K562 (cell line): ENCODE results near the gene LMAN2. TPM values are rescaled to one million over a fixed set of nuclear protein-coding genes. Genes with fewer than 3 reads are reported as not detected.

ENCODE experiments used
- CREB1 ChIP-seq, 2 experiments: sonication (generic) in 1 of 2; formaldehyde crosslinking in 1 of 2; IDR thresholded peaks; 2 replicates each; pipeline versions ENCODE4 v1.6.1 to v1.8.0; 2012 to 2022; ENCODE audit warnings: inconsistent platforms in 1 of 2, mild to moderate bottlenecking in 1 of 2, missing genetic modification reagents in 1 of 2, moderate library complexity in 1 of 2
- CREBBP ChIP-seq: IDR thresholded peaks from one replicate; pipeline ENCODE4 v1.6.1; 2012; ENCODE audit warnings: low read depth, mild to moderate bottlenecking, control low read depth, inconsistent platforms, low read length
- CUX1 ChIP-seq: fragments of 200-800 bp; sonication (Bioruptor generic); IDR thresholded peaks from 2 replicates; pipeline ENCODE4 v1.6.1; 2016; ENCODE audit warnings: missing genetic modification characterization, missing compliant biosample characterization
- E2F3 ChIP-seq: fragments of 250-450 bp; sonication (Bioruptor Pico); IDR thresholded peaks from 2 replicates; pipeline ENCODE4 v1.4.0; 2020; ENCODE audit warnings: mild to moderate bottlenecking
- MEIS2 ChIP-seq: fragments of 450-650 bp; IDR thresholded peaks from 2 replicates; pipeline ENCODE4 v1.6.1; 2014; ENCODE audit warnings: mild to moderate bottlenecking; ENCODE audit not compliant: partially characterized antibody
- NR4A1 ChIP-seq, 2 experiments: fragments of 250-450 bp in 1 of 2; fragments of 450-650 bp in 1 of 2; sonication (Bioruptor Pico) in 1 of 2; IDR thresholded peaks; 2 replicates each; pipeline versions ENCODE4 v1.4.0 to v1.6.1; 2016 to 2020; ENCODE audit warnings: mild to moderate bottlenecking in 2 of 2, missing compliant biosample characterization in 1 of 2, missing genetic modification characterization in 1 of 2, moderate library complexity in 1 of 2
- PTBP1 ChIP-seq: fragments of 200-400 bp; formaldehyde crosslinking; IDR thresholded peaks from 2 replicates; pipeline ENCODE4 v1.6.1; 2017; ENCODE audit warnings: low read depth, low read length
- ZNF165 ChIP-seq: fragments of 250-450 bp; sonication (Bioruptor Pico); IDR thresholded peaks from 2 replicates; pipeline ENCODE4 v1.4.0; 2020; ENCODE audit warnings: borderline replicate concordance
- ZNF232 ChIP-seq: sonication (generic); formaldehyde crosslinking; IDR thresholded peaks from 2 replicates; pipeline ENCODE4 v1.8.0; 2022; ENCODE audit warnings: mild to moderate bottlenecking, missing genetic modification reagents
- polyA plus RNA-seq, 8 experiments: library from polyadenylated mRNA; depleted of rRNA in 4 of 8; stranded (reverse) in 5 of 8; unstranded in 3 of 8; fragments of >200 nt; fragmentation: Nextera tagmentation in 2 of 8; fragmentation: Illumina TruSeq in 1 of 8; extraction: Ambion mirVana in 2 of 8; extraction: Trizol in 1 of 8; gene quantifications; 2 replicates each; pipeline versions ENCODE4 v1.2.1 to v1.2.3, GENCODE V29; 2011 to 2014; ENCODE audit warnings: inconsistent platforms in 1 of 8, missing spikeins in 1 of 8
- total RNA-seq, 7 experiments: library from RNA; depleted of rRNA in 6 of 7; stranded (reverse); fragments of >200 nt in 6 of 7; fragmentation: Illumina TruSeq in 2 of 7; extraction: Trizol in 2 of 7; gene quantifications; 2 replicates each; pipeline versions ENCODE4 v1.2.1 to v1.2.3, GENCODE V29; 2011 to 2021; ENCODE audit warnings: low replicate concordance in 1 of 7
- TF ChIP-seq, protein P1 (sequence below): fragments of 200-800 bp; sonication (Bioruptor generic); IDR thresholded peaks from 2 replicates; pipeline ENCODE4 v1.6.1; 2017; ENCODE audit warnings: missing genetic modification characterization, missing compliant biosample characterization
- TF ChIP-seq, protein P2 (sequence below): fragments of 250-450 bp; sonication (Bioruptor Pico); IDR thresholded peaks from 2 replicates; pipeline ENCODE4 v1.4.0; 2020; ENCODE audit warnings: mild to moderate bottlenecking, moderate library complexity, borderline replicate concordance

The LMAN2 gene
- total and polyA plus RNA-seq, 9 of the 15 experiments (the other 6 are each of a cell fraction or from before 2014, with no cell fraction given): 2.7 to 254 (median 136) TPM

- TF ChIP-seq, protein P1, sequence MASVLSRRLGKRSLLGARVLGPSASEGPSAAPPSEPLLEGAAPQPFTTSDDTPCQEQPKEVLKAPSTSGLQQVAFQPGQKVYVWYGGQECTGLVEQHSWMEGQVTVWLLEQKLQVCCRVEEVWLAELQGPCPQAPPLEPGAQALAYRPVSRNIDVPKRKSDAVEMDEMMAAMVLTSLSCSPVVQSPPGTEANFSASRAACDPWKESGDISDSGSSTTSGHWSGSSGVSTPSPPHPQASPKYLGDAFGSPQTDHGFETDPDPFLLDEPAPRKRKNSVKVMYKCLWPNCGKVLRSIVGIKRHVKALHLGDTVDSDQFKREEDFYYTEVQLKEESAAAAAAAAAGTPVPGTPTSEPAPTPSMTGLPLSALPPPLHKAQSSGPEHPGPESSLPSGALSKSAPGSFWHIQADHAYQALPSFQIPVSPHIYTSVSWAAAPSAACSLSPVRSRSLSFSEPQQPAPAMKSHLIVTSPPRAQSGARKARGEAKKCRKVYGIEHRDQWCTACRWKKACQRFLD (CRISPR knock-in tag): 0 out of 2 replicates have a peak, but pooled peaks have one; percentile 23
- TF ChIP-seq NR4A1 (CRISPR knock-in tag; IDR thresholded peaks at IDR 0.05) (no peak), NR4A1 (tag; IDR thresholded peaks at IDR 0.05) (no peak), CUX1 (CRISPR knock-in tag) (no peak), E2F3 (CRISPR knock-in tag) (no peak), CREB1 (IDR thresholded peaks at IDR 0.05) (no peak), CREB1 (CRISPR knock-in tag; IDR thresholded peaks at IDR 0.05) (peak; percentile 36; the same call in 1 of the 2 replicates), ZNF165 (no peak), MEIS2 (no peak), ZNF232 (CRISPR knock-in tag) (no peak), PTBP1 (no peak), CREBBP (no peak)
- TF ChIP-seq, protein P2, sequence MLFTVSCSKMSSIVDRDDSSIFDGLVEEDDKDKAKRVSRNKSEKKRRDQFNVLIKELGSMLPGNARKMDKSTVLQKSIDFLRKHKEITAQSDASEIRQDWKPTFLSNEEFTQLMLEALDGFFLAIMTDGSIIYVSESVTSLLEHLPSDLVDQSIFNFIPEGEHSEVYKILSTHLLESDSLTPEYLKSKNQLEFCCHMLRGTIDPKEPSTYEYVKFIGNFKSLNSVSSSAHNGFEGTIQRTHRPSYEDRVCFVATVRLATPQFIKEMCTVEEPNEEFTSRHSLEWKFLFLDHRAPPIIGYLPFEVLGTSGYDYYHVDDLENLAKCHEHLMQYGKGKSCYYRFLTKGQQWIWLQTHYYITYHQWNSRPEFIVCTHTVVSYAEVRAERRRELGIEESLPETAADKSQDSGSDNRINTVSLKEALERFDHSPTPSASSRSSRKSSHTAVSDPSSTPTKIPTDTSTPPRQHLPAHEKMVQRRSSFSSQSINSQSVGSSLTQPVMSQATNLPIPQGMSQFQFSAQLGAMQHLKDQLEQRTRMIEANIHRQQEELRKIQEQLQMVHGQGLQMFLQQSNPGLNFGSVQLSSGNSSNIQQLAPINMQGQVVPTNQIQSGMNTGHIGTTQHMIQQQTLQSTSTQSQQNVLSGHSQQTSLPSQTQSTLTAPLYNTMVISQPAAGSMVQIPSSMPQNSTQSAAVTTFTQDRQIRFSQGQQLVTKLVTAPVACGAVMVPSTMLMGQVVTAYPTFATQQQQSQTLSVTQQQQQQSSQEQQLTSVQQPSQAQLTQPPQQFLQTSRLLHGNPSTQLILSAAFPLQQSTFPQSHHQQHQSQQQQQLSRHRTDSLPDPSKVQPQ (CRISPR knock-in tag): no peak
Observed at GRCh38 chr5:177362610-177363507, 11.4 kb upstream of the LMAN2 start (continued).
